Activated naive CD4-positive, alpha-beta T cell treated with anti-CD3 and anti-CD28 coated beads for 36 hours (primary cell): ENCODE measurements around the gene EFNB1. TPM values are rescaled to one million over a fixed set of nuclear protein-coding genes. Genes with fewer than 3 reads are reported as not detected.
A peak's percentile ranks its signal among the peaks of the same experiment; 100 is the strongest.

Experiments used
- CTCF ChIA-PET: fragments of 350-600 bp; sonication (Branson Sonifier 250); formaldehyde crosslinking; loops from one replicate; lab custom pipeline; 2021; ENCODE audit warnings: antibody characterized with exemption; lab: Charles Lee
- DNase-seq: peaks from one replicate; pipeline ENCODE4 v3.0.0-alpha.2; 2020
- H3K27ac Mint-ChIP-seq: one replicate; pipeline ENCODE4 v1.8.0; 2021; ENCODE audit warnings: mild to moderate bottlenecking, mixed read lengths
- H3K27me3 Mint-ChIP-seq: one replicate; pipeline ENCODE4 v1.8.0; 2021; ENCODE audit warnings: low read depth, mixed read lengths
- H3K36me3 Mint-ChIP-seq: one replicate; pipeline ENCODE4 v1.8.0; 2021; ENCODE audit warnings: low read depth, mixed read lengths
- H3K4me1 Mint-ChIP-seq: one replicate; pipeline ENCODE4 v1.8.0; 2021; ENCODE audit warnings: low read depth, mixed read lengths
- H3K4me3 Mint-ChIP-seq: one replicate; pipeline ENCODE4 v1.8.0; 2021; ENCODE audit warnings: mild to moderate bottlenecking, moderate library complexity, mixed read lengths
- H3K9me3 Mint-ChIP-seq: one replicate; pipeline ENCODE4 v1.8.0; 2021; ENCODE audit warnings: mixed read lengths
- intact Hi-C: fragments of 100-400 bp; cut with micrococcal nuclease; formaldehyde crosslinking; loops from one replicate; pipeline ENCODE4 v1.15.1; 2023
- total RNA-seq, 2 experiments: library from RNA; stranded (reverse); gene quantifications; one replicate each; pipeline ENCODE4 v1.2.3, GENCODE V29; 2021

The EFNB1 gene
- total RNA-seq, 2 experiments from 2014 or later = 3.9 to 4.2 TPM

DNA sequence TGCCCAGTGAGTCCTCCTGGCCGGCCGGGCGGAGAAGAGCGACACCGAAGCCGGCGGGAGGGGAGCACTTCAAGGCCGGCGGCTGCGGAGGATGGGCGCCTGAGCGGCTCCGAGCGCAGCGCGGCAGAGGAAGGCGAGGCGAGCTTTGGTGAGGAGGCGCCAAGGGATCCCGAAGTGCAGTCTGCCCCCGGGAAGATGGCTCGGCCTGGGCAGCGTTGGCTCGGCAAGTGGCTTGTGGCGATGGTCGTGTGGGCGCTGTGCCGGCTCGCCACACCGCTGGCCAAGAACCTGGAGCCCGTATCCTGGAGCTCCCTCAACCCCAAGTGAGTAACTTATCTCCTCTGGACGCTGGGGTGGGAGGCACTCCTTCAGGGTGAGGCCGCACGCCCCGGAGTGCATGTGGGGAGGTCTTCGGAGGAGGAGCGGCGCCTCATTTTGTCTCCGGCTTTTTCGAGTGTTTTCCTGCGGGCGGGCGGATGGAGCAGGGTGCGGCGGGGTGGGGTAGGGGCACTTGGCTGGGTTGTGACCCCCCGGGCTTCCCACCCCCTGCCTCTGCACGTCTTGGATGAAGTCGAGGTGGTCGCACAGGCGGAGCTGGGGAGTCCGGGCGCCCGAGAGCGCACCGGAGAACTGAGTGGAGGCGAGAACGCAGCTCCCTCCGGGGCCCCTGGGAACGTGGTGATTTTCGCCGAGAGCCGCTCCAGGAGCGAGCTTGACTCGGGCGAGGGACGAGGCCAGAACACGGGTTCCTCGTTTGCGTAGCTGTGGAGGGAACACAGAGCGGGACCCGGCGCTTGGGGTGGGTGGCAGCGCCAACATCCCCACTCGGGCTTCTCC lies 979 bp downstream of the EFNB1 start:
- Mint-ChIP-seq H3K9me3 (no peaks in the 10 kb centered on the region), H3K27ac (no peak overlapping the region), H3K4me3 (peak overlapping the region; percentile 81), H3K4me1 (peaks cover 14% of the 10 kb centered on the region), H3K27me3 (no peaks in the 10 kb centered on the region), H3K36me3 (no peaks in the 10 kb centered on the region)
- DNase-seq = peak; percentile 16
- CTCF ChIA-PET = interaction anchor here (0.6 to 4.5 kb wide), 6 partner anchors 97 to 784 kb away, joined by 3 to 48 read pairs (median 6); partner anchors contain the start of gene PJA1
- intact Hi-C loops = loop anchor here (5.0 to 10.0 kb wide), 3 partner anchors 65 to 327 kb away; no protein-coding TSS in a partner anchor

DNA sequence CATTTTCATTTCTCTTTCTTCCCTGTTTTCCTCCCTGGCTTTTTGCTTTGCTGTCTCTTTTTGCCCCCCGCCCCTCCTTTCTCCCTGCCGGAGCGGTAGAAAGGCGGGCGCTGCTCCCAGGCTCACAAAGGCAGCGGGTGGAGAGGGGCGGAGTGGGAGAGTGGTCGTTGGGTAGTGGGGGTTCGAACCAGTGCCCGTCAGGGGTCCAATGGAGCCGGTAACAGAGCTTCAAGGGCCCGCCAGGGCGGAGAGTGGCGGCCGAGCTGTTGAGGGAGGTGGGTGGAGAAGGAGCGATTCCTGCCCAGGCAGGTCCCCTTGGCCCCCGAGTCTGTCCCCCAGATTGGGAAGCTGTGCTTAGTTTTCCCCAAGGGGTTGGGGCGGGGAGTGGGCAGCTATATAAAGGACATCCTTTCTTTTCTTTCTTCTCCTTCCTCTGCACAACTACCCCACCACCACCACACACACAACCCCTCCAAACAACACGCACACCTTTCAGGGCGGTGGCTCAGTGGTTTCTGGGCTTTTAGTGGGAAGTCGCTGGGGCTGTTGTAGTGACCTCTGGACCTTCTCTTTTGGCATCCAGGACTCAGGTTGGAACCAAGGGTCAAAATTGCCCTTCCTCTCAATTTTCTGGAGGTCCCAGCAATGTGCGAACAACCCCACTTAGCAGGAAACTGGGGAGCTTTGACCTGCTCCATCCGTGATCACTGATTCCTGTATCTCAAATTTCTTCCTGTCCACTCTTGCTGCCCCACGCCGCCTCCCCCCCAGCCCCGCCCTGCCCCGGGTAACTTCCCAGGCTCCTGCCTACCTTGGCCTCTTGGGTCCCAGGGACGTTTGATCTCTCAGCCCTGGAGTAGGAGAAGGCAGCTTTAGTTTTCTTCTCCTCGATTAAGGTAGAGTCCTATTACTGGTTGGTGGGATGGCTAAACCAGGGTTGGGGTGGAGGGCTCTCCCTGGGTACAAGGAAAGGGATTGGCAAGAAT lies 1.9 kb downstream of the EFNB1 start:
- CTCF ChIA-PET = interaction anchor here (0.6 to 4.5 kb wide), 2 partner anchors 390 to 783 kb away, joined by 3 to 48 read pairs; no protein-coding TSS in a partner anchor
- peak overlapping the region; percentile 81 for H3K4me3 Mint-ChIP-seq
- no peak for DNase-seq
- no peak overlapping the region for H3K27ac Mint-ChIP-seq
- intact Hi-C loops = loop anchor here (10.0 kb wide), 1 partner anchor 64 kb away; no protein-coding TSS in a partner anchor
- no peaks in the 10 kb centered on the region for H3K9me3 Mint-ChIP-seq
- H3K4me1 Mint-ChIP-seq = peaks cover 14% of the 10 kb centered on the region
- no peaks in the 10 kb centered on the region for H3K36me3 Mint-ChIP-seq
- H3K27me3 Mint-ChIP-seq = no peaks in the 10 kb centered on the region

- no peak overlapping the region for H3K27ac Mint-ChIP-seq
- H3K9me3 Mint-ChIP-seq = no peaks in the 10 kb centered on the region
- H3K4me1 Mint-ChIP-seq = peaks cover 14% of the 10 kb centered on the region
- peak overlapping the region; percentile 81 for H3K4me3 Mint-ChIP-seq
- H3K36me3 Mint-ChIP-seq = no peaks in the 10 kb centered on the region
- intact Hi-C loops = loop anchor here (10.0 kb wide), 1 partner anchor 63 kb away; no protein-coding TSS in a partner anchor
- CTCF ChIA-PET = no interaction called here
- no peak for DNase-seq
- no peaks in the 10 kb centered on the region for H3K27me3 Mint-ChIP-seq
Observed at GRCh38 chrX:68831405-68832100, 2.7 kb downstream of the EFNB1 start.

- peak; percentile 63 for DNase-seq
- H3K9me3 Mint-ChIP-seq = no peaks in the 10 kb centered on the region
- H3K4me1 Mint-ChIP-seq = peaks cover 17% of the 10 kb centered on the region
- CTCF ChIA-PET = no interaction called here
- intact Hi-C loops = loop anchor here (10.0 kb wide), 1 partner anchor 63 kb away; no protein-coding TSS in a partner anchor
- H3K36me3 Mint-ChIP-seq = no peaks in the 10 kb centered on the region
- peak overlapping the region; percentile 27 for H3K4me3 Mint-ChIP-seq
- H3K27me3 Mint-ChIP-seq = no peaks in the 10 kb centered on the region
- no peak overlapping the region for H3K27ac Mint-ChIP-seq
Observed at GRCh38 chrX:68832101-68832416, 3.2 kb downstream of the EFNB1 start.

DNA sequence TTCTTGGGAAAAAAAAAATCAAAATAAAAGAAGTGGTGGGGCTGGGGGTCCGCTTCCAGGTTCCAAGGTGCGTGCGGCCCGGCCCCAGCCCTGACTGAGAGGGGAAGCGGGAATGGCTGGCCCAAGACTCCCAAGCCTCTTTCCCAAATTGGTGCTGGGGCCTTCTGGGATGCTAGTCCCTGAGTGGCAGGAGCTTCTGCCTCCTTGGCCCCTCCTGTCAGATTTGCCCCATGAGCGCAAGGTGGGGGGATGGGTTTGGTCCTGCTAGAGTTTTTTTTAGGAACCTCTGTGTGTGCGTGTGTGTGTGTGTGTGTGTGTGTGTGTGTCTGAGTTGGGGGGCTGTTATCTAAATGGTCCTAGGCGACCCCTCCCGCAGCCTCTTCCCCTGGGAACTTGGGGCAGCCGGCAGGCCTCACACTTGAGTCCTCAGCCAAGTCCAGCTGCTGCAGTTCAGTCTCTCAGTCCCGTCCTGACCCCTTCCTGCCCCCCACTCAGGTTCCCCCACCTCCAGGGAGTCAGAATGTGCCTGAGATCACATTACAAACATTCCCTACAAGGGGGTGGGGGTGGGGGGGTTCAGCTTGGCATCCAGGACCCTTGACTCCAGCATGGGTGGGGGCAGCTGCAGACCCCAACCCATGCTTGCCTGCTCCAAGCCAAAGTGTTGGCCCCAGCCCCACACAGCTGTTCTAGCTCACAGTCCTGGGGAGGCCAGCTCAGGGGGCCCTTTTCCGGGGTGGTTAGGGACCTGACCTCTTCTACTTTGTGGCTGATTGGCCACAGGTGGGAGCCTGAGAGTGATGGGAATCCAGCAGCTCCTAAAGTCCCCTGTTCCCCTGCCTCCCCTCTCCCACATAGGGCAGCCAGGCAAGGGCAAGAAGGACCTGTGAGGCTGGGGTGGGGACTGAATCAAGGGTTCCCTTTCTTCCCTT lies 4.0 kb downstream of the EFNB1 start:
- no peak for DNase-seq
- intact Hi-C loops = loop anchor here (10.0 kb wide), 1 partner anchor 62 kb away; no protein-coding TSS in a partner anchor
- no peaks in the 10 kb centered on the region for H3K36me3 Mint-ChIP-seq
- CTCF ChIA-PET = no interaction called here
- H3K27me3 Mint-ChIP-seq = no peaks in the 10 kb centered on the region
- H3K4me1 Mint-ChIP-seq = peaks cover 15% of the 10 kb centered on the region
- H3K9me3 Mint-ChIP-seq = no peaks in the 10 kb centered on the region
- no peak overlapping the region for H3K27ac Mint-ChIP-seq
- H3K4me3 Mint-ChIP-seq = no peak overlapping the region

DNA sequence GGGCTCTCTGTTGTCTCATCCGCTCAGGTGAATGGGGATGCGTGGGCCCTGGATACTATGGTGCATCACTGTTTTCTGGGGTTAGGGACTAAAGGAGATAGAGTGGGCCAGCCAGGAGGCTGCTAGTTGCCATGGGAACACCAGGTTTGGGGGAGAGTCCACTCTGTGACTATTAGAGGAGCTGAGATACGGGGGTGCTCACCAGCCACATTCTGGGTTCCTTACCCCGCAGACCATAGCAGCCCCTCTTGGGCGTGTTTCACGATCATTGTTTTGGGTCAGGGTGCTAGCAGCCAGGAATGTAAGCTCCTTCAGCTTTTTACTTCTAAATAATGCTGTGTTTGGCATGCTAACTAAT lies 4.6 kb downstream of the EFNB1 start:
- CTCF ChIA-PET = no interaction called here
- no peak overlapping the region for H3K4me3 Mint-ChIP-seq
- DNase-seq = no peak
- no peaks in the 10 kb centered on the region for H3K9me3 Mint-ChIP-seq
- no peak overlapping the region for H3K27ac Mint-ChIP-seq
- H3K27me3 Mint-ChIP-seq = no peaks in the 10 kb centered on the region
- H3K4me1 Mint-ChIP-seq = peaks cover 14% of the 10 kb centered on the region
- H3K36me3 Mint-ChIP-seq = no peaks in the 10 kb centered on the region
- intact Hi-C loops = loop anchor here (10.0 kb wide), 1 partner anchor 61 kb away; no protein-coding TSS in a partner anchor

- H3K9me3 Mint-ChIP-seq = no peaks in the 10 kb centered on the region
- DNase-seq = no peak
- intact Hi-C loops = loop anchor here (10.0 kb wide), 1 partner anchor 61 kb away; no protein-coding TSS in a partner anchor
- no peak overlapping the region for H3K27ac Mint-ChIP-seq
- CTCF ChIA-PET = no interaction called here
- H3K4me3 Mint-ChIP-seq = no peak overlapping the region
- peaks cover 14% of the 10 kb centered on the region for H3K4me1 Mint-ChIP-seq
- no peaks in the 10 kb centered on the region for H3K27me3 Mint-ChIP-seq
- no peaks in the 10 kb centered on the region for H3K36me3 Mint-ChIP-seq
Observed at GRCh38 chrX:68833855-68834331, 5.1 kb downstream of the EFNB1 start.

DNA sequence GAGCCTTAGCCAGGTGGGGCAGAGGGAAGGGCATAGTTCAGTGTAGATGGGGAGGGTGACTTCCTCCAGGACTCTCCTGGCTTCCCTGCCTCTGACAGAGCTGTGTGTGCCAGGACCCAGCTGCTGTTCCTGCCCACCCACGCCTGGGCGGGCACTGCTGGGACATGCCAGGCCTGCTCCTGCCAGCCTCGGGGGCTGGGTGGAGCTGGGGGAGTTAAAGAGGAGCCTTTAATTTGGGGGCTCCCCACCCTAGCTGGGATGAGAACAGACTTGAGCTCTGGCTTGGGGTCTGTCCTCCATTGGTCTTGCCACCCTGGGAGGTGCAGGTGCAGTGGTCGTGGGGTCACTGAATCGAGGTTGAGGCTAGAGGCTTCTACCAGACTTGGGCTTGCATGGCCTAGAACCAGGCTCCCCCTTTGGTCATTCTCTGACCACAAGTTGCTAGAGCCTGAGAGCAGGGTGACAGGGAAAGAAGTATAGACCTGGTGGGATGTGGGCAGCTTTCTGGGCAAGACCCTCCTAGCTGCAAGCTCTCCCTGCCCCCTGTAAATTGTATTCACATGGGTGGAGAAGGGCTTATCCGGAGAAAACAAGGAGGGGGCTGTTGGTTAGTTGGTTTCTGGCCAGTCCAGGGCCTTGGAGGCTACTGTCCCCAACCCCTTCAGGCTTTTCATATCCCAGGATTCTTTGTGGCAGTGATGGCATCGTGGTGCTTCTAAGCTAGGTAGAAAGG lies 5.7 kb downstream of the EFNB1 start:
- peaks cover 14% of the 10 kb centered on the region for H3K4me1 Mint-ChIP-seq

DNA sequence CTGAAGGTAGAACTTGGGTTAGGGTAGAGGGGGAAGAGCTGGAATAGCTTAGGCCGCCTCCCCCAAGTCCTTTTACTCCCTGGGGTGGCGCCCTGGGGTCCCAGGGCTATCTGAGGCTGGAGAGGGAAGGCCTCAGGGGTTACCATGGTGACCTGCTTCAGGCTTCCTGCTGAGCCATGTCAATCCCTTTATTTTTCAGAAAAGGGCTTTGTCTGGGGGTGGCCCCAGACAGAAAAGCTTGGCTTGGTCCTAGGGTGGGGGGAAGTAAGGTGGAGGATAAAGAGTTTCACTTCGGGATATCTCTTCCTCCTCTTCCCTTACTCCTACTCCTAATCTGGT lies 6.3 kb downstream of the EFNB1 start:
- H3K9me3 Mint-ChIP-seq = no peaks in the 10 kb centered on the region
- H3K36me3 Mint-ChIP-seq = no peaks in the 10 kb centered on the region

More for the DNA sequence above, 5.7 kb downstream of the EFNB1 start:
- no peak overlapping the region for H3K4me3 Mint-ChIP-seq
- intact Hi-C loops = loop anchor here (10.0 kb wide), 1 partner anchor 60 kb away; no protein-coding TSS in a partner anchor
- no peak for DNase-seq
- no peaks in the 10 kb centered on the region for H3K36me3 Mint-ChIP-seq
- H3K27me3 Mint-ChIP-seq = no peaks in the 10 kb centered on the region
- CTCF ChIA-PET = no interaction called here
- no peak overlapping the region for H3K27ac Mint-ChIP-seq
- no peaks in the 10 kb centered on the region for H3K9me3 Mint-ChIP-seq

DNA sequence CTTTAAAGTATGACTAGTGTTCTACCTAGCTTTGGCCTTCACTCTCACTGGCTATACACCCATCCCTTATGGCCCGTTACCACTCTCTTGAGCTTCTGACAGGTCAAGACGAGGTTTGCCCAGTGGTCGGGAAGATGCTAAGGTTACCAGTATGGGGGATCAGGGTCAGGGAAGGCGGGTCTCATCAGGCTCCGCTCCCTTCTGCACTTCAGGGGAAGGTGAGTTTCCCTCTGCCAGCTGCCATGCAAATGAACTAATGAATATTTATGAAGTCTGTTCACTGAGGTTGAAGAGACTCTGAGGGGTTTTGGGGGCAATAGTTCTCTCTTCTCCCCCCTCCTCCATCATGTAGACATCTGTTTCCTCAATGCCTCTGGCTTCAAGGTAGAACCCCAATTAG lies 6.6 kb downstream of the EFNB1 start:
- CTCF ChIA-PET = interaction anchor here (0.9 kb wide), 1 partner anchor 388 kb away, joined by 3 read pairs; no protein-coding TSS in a partner anchor
- Mint-ChIP-seq H3K36me3 (no peaks in the 10 kb centered on the region), H3K9me3 (no peaks in the 10 kb centered on the region), H3K4me1 (peaks cover 14% of the 10 kb centered on the region), H3K27me3 (no peaks in the 10 kb centered on the region), H3K27ac (no peak overlapping the region), H3K4me3 (no peak overlapping the region)
- DNase-seq = no peak
- intact Hi-C loops = loop anchor here (10.0 kb wide), 1 partner anchor 59 kb away; no protein-coding TSS in a partner anchor

More for the DNA sequence above, 6.3 kb downstream of the EFNB1 start:
- CTCF ChIA-PET = interaction anchor here (0.9 kb wide), 1 partner anchor 388 kb away, joined by 3 read pairs; no protein-coding TSS in a partner anchor
- Mint-ChIP-seq H3K4me3 (no peak overlapping the region), H3K4me1 (peaks cover 14% of the 10 kb centered on the region), H3K27me3 (no peaks in the 10 kb centered on the region), H3K27ac (no peak overlapping the region)
- no peak for DNase-seq
- intact Hi-C loops = loop anchor here (10.0 kb wide), 1 partner anchor 60 kb away; no protein-coding TSS in a partner anchor
